Measurements from ENCODE around the gene TNIP1. TPM values are rescaled to one million over a fixed set of nuclear protein-coding genes. Genes with fewer than 3 reads are reported as not detected.

TNIP1 gene
- total RNA-seq, 4 donors from 2014 or later, result 91.4 to 136 (median 114) TPM

GRCh38 chr5:151031554-151031953 is 49.3 kb downstream of the TNIP1 start:
- 96% methylated on average over 11 of the region's 11 CpGs for WGBS
- H3K27me3 ChIP-seq, result no peaks in the 10 kb centered on the region
- peaks cover 20 to 48% (median 38%) of the 10 kb centered on the region in 4 donors for H3K4me1 ChIP-seq
- intact Hi-C loops (cut with DNase I), result no loop called here
- H3K27ac ChIP-seq (replicated peaks in 1 of 4), result peak overlapping the region in 3 of 4 donors; percentile 55 to 86 (median 70)
- no peak overlapping the region for H3K4me3 ChIP-seq
- no peak for DNase-seq (ENCODE audit: extremely low spot score)
- H3K9me3 ChIP-seq, result no peaks in the 10 kb centered on the region
- TF ChIP-seq CTCF (IDR thresholded peaks at IDR 0.05) (no peak), EP300 (IDR thresholded peaks at IDR 0.05) (no peak), POLR2AphosphoS5 (IDR thresholded peaks at IDR 0.05) (peak in 1 of 2 donors; percentile 59), POLR2A (IDR thresholded peaks at IDR 0.05; ENCODE audit: low read depth) (no peak)
- H3K36me3 ChIP-seq, result peaks cover 53 to 99% (median 97%) of the 10 kb centered on the region in 4 donors

GRCh38 chr5:151030379-151030778 is 50.5 kb downstream of the TNIP1 start:
- H3K27me3 ChIP-seq, result no peaks in the 10 kb centered on the region
- H3K4me3 ChIP-seq, result no peak overlapping the region
- H3K36me3 ChIP-seq, result peaks cover 51 to 99% (median 96%) of the 10 kb centered on the region in 4 donors
- intact Hi-C loops (cut with DNase I), result no loop called here
- TF ChIP-seq CTCF (IDR thresholded peaks at IDR 0.05), result no peak
- TF ChIP-seq POLR2AphosphoS5 (IDR thresholded peaks at IDR 0.05), result peak; percentile 57 to 74
- no peak for DNase-seq (ENCODE audit: extremely low spot score)
- peak overlapping the region; percentile 55 to 86 (median 64) for H3K27ac ChIP-seq (replicated peaks in 1 of 4)
- H3K4me1 ChIP-seq, result peaks cover 31 to 57% (median 49%) of the 10 kb centered on the region in 4 donors
- no peaks in the 10 kb centered on the region for H3K9me3 ChIP-seq
- WGBS, result 69% methylated on average over 4 of the region's 4 CpGs

- Histone ChIP-seq H3K4me1 (peaks cover 35 to 61% (median 53%) of the 10 kb centered on the region in 4 donors), H3K4me3 (no peak overlapping the region), H3K36me3 (peaks cover 50 to 99% (median 96%) of the 10 kb centered on the region in 4 donors), H3K27ac (replicated peaks in 1 of 4) (peak overlapping the region; percentile 55 to 86 (median 64)), H3K9me3 (no peaks in the 10 kb centered on the region), H3K27me3 (no peaks in the 10 kb centered on the region)
- WGBS, result 94% methylated on average over 4 of the region's 5 CpGs
- intact Hi-C loops (cut with DNase I), result no loop called here
- peak in 1 of 2 donors; percentile 43 for TF ChIP-seq POLR2AphosphoS5 (IDR thresholded peaks at IDR 0.05)
- no peak for TF ChIP-seq EP300 (IDR thresholded peaks at IDR 0.05)
- DNase-seq (ENCODE audit: extremely low spot score), result no peak
Measured at GRCh38 chr5:151030056-151030336, 50.8 kb downstream of the TNIP1 start.

- Histone ChIP-seq H3K27me3 (no peaks in the 10 kb centered on the region), H3K9me3 (no peaks in the 10 kb centered on the region), H3K27ac (replicated peaks in 1 of 4) (peak overlapping the region; percentile 55 to 86 (median 64)), H3K36me3 (peaks cover 44 to 99% (median 93%) of the 10 kb centered on the region in 4 donors), H3K4me3 (no peak overlapping the region), H3K4me1 (peaks cover 41 to 67% (median 59%) of the 10 kb centered on the region in 4 donors)
- TF ChIP-seq POLR2AphosphoS5 (IDR thresholded peaks at IDR 0.05) (peak in 1 of 2 donors; percentile 74), POLR2A (IDR thresholded peaks at IDR 0.05; ENCODE audit: low read depth) (no peak), CTCF (IDR thresholded peaks at IDR 0.05) (no peak), EP300 (IDR thresholded peaks at IDR 0.05) (no peak)
- 89% methylated on average over 9 of the region's 9 CpGs for WGBS
- no peak for DNase-seq (ENCODE audit: extremely low spot score)
- intact Hi-C loops (cut with DNase I), result no loop called here
Measured at GRCh38 chr5:151029179-151030055, 51.4 kb downstream of the TNIP1 start.

DNA sequence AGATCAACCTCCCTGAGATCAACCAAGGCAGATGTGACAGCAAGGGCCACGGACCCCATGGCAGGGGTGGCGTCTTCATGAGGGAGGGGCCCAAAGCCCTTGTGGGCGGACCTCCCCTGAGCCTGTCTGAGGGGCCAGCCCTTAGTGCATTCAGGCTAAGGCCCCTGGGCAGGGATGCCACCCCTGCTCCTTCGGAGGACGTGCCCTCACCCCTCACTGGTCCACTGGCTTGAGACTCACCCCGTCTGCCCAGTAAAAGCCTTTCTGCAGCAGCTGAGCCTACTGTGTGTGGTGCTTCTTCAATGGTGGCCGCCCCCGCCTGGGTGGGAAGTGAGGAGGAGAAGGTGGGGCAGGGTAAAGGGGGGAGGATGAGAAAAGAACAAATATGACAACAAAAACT is 52.1 kb downstream of the TNIP1 start:
- H3K4me3 ChIP-seq, result no peak overlapping the region
- peak overlapping the region in 3 of 4 donors; percentile 55 to 86 (median 70) for H3K27ac ChIP-seq (replicated peaks in 1 of 4)
- intact Hi-C loops (cut with DNase I), result no loop called here
- no peak for DNase-seq (ENCODE audit: extremely low spot score)
- H3K9me3 ChIP-seq, result no peaks in the 10 kb centered on the region
- H3K4me1 ChIP-seq, result peaks cover 48 to 74% (median 66%) of the 10 kb centered on the region in 4 donors
- peaks cover 37 to 99% (median 89%) of the 10 kb centered on the region in 4 donors for H3K36me3 ChIP-seq
- WGBS, result 90% methylated on average over 6 of the region's 8 CpGs
- TF ChIP-seq EP300 (IDR thresholded peaks at IDR 0.05), result no peak
- no peak for TF ChIP-seq POLR2A (IDR thresholded peaks at IDR 0.05; ENCODE audit: low read depth)
- peak in 1 of 2 donors; percentile 73 for TF ChIP-seq POLR2AphosphoS5 (IDR thresholded peaks at IDR 0.05)
- TF ChIP-seq CTCF (IDR thresholded peaks at IDR 0.05), result no peak
- H3K27me3 ChIP-seq, result no peaks in the 10 kb centered on the region

Measured in esophagus muscularis mucosa (tissue), 4 donors.